Neural cell (in vitro differentiated cells): ENCODE measurements around the gene CYP3A7.

Experiments
- CTCF ChIP-seq: fragments of 450-650 bp; IDR thresholded peaks from 2 replicates; pipeline ENCODE4 v1.5.1; 2014; ENCODE audit warnings: antibody characterized with exemption, mild to moderate bottlenecking, moderate library complexity; ENCODE audit not compliant: poor library complexity, severe bottlenecking
- EP300 ChIP-seq: fragments of 450-650 bp; conservative IDR thresholded peaks from 2 replicates; pipeline ENCODE4 v1.6.1; 2014; ENCODE audit warnings: antibody characterized with exemption, mild to moderate bottlenecking, moderate library complexity; ENCODE audit not compliant: poor library complexity, severe bottlenecking
- RAD21 ChIP-seq: fragments of 450-650 bp; conservative IDR thresholded peaks from 2 replicates; pipeline ENCODE4 v1.6.1; 2014; ENCODE audit warnings: antibody characterized with exemption, mild to moderate bottlenecking, moderate library complexity
- REST ChIP-seq: IDR thresholded peaks from 2 replicates; pipeline ENCODE4 v1.6.1; 2012; ENCODE audit warnings: borderline replicate concordance

GRCh38 chr7:99782012-99782953, 47.3 kb upstream of the CYP3A7 start:
- TF ChIP-seq CTCF, result no peak
- TF ChIP-seq RAD21, result no peak
- no peak for TF ChIP-seq REST
- no peak for TF ChIP-seq EP300
